ENCODE data around the gene GALNT7.

- TF ChIP-seq, protein P1, sequence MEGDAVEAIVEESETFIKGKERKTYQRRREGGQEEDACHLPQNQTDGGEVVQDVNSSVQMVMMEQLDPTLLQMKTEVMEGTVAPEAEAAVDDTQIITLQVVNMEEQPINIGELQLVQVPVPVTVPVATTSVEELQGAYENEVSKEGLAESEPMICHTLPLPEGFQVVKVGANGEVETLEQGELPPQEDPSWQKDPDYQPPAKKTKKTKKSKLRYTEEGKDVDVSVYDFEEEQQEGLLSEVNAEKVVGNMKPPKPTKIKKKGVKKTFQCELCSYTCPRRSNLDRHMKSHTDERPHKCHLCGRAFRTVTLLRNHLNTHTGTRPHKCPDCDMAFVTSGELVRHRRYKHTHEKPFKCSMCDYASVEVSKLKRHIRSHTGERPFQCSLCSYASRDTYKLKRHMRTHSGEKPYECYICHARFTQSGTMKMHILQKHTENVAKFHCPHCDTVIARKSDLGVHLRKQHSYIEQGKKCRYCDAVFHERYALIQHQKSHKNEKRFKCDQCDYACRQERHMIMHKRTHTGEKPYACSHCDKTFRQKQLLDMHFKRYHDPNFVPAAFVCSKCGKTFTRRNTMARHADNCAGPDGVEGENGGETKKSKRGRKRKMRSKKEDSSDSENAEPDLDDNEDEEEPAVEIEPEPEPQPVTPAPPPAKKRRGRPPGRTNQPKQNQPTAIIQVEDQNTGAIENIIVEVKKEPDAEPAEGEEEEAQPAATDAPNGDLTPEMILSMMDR (conservative IDR thresholded peaks at IDR 0.05; ENCODE audit: low read depth, low read length), result no peak
- TF ChIP-seq EZH2 (IDR thresholded peaks at IDR 0.05; ENCODE audit: low read length, unreplicated experiment), result no peak
- no peak for TF ChIP-seq EZH2phosphoT487 (IDR thresholded peaks at IDR 0.05; ENCODE audit: borderline replicate concordance, low read length)
Observed at GRCh38 chr4:173165706-173166105, 2.9 kb upstream of the GALNT7 start.

All from PC-3 (cell line).